HG02642 (cell line): ENCODE results near the gene HCN2.

ENCODE experiments used
- ATAC-seq: cut with Tn5 transposase; IDR thresholded peaks from one replicate; pipeline ENCODE4 v1.9.1; 2021; ENCODE audit warnings: mild to moderate bottlenecking; ENCODE audit not compliant: unreplicated experiment, poor library complexity

Gene HCN2

DNA sequence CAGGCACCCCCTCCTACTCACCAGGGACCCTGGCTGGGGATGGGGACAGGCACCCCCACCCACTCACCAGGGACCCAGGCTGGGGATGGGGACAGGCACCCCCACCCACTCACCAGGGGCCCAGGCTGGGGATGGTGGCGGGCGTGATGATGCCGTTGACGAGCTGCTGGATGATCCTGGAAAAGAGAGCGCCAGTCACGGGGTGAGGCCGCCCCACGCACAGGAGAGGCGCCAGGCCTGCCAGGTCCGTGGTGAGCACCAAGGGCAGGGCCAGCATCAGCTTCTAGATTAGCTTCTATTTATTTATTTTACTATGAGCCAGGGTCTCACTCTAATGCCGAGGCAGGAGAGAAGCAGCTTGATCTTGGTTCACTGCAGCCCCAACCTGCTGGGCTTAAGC lies 60.4 kb downstream of the HCN2 start:
- ATAC-seq = no peak

DNA sequence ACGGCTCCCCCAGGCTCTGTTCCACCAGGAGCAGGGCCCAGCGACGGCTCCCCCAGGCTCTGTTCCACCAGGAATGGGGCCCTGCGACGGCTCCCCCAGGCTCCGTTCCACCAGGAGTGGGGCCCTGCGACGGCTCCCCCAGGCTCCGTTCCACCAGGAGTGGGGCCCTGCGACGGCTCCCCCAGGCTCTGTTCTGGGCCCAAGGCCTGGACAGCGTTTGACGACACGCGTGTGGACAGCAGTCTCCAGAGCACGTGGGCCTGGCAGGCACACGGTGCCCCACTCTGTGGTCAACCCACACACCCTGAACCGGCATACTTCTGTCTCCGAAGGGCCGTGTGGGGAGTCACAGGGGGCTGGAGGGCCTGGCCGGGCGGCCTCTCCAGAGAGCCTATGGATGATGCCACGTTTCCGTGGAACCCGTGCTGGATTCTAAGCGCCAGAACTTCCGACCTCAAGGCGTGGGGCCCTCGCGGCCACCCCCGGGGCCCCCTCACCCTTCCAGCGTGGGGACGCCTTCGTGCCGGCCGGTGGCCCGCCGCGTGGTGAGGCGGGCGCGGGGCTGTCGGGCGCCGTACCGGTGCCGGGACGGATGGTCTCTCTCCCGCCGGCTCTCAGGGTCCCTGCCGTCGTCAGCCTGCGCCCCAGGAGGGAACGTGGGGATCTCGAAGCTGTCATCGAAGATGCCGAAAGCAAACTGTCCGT lies 61.6 kb downstream of the HCN2 start:
- no peak for ATAC-seq

DNA sequence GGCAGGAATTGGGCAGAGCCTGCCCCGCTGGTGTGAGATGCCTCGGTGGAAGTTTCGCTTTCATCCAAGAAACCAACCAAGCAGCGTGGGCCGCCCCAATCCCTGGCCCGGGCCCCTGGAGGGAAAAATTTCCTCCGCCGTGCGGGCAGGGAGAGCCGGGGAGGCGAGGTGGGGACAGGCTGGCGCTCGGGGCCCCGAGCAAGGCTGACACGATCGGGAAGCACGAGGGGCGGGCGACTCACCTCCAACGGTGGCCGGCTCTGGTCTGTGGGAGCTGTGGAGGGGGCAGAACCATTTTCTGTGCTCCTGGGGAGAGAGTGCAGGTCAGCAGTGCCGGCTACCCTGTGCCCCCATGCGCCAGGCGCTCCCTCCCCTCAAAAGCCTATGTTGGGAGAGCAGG lies 62.3 kb downstream of the HCN2 start:
- no peak for ATAC-seq

DNA sequence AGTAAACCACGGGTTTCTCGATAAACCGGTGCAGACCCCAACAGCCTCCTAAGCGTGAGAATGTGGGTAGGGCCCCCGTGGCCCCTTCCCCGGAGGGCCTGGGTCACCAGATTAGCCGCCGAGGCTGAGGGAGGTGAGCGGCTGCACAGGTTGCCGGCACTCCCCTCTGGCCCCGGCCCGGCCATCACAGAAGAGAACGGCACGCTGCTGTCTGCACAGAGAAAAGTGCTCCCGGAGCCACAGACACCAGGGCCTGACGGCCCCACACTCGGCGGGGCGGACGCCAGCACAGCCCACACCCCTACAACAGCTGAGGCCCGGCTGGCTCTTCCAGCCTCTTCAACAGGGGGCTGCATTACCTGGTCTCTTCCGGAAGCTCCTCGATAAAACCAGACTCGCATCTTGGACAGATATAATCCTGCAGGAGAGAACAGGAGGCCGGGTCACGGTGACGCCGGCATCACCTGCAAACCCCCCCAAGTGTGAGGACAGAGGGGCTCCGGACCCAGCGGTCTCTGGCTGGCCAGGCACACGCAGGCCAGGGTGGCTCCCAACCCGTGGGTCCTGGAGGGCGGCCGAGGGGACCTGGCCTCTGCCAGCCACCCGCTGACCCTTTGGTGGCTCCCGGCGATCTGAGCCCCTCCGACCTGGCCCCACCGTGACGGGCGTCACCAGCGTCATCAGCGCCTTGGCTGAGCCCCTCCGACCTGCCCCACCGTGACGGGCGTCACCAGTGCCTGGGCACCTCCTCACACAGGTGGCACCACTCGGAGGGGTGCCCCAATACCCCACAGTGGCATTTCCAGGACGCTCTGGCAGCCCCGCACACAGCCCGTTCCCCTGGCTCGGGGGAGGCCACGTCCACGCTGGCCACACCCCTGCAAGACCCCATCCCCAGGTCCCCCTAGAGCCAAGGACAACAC lies 63.0 kb downstream of the HCN2 start:
- no peak for ATAC-seq

DNA sequence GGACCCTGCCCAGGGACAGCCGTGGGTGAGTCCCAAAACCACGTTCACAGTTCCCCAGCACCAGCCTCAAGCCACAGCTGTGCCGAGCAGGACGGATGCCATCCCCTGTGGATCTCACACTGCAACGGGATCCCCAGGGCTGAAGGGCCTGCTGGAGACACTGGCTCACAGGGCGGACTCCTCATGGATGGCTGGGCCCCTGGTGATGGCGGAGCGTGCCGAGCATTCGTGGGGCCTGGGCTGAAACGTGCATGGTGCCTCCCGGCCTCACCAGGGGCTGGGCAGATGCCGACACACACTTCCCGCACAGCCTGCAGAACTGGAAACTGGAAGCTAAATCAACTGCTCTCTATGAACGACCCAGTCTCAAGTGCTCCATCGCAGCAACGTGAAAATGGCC lies 63.7 kb downstream of the HCN2 start:
- no peak for ATAC-seq

DNA sequence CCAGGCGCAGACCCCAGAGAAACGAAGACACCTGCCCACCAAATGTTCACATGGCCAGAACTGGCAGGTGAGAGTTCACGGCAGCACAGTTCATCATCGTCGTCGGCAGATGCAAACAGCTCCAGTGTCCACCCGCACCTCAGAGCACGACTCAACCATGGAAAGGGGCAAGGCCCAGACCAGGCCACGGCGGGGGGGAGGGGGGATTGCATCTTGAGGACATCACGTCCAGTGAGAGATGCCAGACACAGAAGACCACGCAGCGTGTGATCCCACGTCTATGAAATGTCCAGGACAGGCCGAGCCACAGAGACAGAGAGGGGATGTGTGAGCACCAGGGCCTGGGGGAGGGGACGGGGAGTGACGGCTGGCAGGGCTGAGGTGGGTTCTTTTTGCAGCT lies 66.0 kb downstream of the HCN2 start:
- ATAC-seq = no peak

DNA sequence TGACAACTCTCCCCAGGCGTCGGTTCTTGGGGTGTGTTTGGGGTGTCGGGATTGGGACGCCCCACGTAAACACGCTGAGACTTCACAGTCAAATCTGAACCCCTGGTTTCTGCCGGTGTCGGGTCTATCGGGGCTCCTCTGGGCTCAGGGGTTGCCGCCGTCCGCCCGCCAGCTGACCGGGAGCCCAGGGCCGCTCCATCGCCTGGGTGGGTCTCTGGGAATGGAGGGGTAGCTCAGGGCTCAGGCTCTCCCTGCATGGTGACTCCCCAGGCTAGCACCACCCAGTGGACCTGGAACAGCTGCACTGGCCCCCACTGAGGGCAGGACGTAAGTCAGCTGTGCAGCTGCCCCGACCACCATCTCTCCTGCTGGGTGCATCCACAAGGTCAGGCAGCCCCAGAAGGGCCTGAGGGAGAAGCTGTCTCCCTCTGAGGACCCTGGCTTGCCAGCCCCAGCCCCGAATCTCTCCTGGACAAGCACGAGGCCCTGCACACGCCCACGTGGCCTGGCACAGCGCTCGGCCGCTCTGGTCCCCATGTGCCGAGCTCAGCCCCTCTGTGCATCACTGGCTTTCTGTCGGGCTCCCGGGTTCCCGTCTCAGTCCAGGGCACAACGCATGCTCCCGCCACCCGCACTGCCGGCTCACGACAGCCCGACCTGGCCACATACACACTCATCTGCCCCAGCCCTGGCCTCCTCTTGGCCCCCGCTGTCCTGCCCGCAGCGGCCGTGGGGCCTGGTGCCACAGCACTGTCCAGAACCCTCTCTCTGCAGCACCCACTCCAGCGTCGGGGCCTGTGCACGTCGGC lies 67.3 kb downstream of the HCN2 start:
- ATAC-seq = no peak

DNA sequence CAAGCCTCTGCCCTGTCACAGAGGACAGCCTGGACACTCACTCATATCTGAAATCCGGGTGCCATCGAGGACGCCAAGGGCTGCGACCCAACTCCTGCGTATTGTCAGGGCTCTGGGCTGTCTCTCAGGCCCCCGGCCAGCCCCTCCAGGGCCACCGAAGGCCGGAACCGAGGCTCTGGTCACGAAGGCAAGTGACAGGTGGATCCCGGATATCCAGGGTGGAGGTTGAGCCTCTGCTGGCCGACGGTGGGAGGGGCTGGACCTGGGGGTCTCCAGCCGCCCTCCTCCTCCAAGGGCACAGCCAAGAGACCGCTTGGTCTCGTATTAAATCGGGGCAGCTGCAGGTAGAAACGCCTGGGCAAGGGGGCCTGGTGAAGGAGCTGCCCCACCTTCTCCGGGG lies 67.9 kb downstream of the HCN2 start:
- no peak for ATAC-seq

DNA sequence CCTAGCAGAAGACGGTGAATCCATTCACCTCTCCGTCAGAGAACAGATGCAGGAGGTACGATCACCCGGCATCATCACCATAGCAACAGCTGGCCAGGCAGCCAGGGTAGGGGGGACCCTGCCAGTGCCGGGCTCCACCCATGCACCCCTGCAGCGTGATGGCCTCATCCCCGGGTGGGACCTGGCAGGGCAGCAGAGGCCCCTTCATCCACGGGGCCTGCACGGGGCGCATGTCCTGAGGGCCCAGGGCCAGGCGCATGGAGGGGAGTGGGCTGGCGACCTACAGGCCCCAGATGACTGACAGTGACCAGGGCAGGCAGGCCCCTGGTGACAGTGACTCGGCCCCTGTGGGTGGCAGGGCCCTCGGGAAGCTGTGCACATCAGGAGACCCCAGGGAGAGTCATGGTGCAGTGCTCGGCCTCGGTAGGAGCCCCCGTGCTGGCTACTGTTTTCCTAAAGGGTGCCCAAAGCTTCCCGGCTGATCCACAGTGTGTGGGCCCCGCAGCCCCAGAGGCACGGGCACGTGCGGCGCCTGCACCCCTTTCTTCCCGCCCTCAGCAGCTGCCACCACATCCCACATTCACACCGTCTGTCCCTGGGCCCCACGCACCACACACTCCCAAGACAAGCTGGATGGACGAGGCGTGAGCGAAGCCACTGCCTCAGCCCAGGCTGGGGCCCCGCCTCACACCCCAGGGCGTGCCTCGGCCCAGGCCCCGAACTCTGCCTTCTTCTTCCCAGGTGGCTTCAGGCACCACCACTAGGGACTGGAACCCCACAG lies 68.6 kb downstream of the HCN2 start:
- no peak for ATAC-seq

DNA sequence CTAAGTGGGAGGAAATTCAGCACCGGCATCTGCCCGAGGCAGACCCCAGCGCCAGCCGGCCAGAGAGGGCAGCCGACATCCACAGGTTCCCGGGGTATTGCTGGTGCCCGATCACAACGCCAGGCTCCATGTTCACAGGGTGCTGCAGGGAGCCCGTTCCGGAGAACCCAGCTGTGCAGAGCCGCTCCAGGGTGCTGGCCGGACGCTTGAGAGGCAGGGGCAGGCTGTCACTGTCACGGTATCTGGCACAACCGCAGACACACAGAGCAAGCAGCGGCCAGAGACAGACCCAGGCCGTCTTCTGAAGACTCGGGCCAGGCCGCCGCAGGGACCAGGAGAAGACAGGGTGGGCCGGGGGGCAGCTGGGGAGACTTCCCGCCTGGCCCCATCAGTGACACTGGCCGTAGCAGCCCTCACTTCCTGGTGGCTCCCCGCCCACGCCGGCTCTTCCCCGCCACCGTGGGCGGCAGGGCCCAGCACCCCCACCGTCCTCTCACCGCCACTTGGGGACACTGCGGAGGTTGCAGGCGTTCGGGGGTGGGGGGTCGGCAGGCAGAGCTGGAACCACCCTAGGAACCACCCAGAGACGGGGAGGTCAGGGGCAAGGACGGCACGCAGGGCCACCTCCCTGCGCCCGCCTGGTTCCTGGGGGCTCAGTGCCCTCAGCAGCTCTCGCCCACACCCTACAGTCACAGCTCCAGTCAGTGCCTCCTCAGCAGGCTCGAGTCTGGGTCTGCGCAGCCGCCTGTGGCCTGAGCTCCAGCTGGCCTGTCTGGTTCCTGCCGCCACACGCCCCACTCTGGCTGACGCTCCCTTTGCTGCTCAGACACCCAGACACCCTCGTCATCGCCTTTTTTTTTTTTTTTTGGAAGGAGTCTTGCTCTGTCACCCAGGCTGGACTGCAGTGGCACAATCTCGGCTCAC lies 69.5 kb downstream of the HCN2 start:
- ATAC-seq = no peak

DNA sequence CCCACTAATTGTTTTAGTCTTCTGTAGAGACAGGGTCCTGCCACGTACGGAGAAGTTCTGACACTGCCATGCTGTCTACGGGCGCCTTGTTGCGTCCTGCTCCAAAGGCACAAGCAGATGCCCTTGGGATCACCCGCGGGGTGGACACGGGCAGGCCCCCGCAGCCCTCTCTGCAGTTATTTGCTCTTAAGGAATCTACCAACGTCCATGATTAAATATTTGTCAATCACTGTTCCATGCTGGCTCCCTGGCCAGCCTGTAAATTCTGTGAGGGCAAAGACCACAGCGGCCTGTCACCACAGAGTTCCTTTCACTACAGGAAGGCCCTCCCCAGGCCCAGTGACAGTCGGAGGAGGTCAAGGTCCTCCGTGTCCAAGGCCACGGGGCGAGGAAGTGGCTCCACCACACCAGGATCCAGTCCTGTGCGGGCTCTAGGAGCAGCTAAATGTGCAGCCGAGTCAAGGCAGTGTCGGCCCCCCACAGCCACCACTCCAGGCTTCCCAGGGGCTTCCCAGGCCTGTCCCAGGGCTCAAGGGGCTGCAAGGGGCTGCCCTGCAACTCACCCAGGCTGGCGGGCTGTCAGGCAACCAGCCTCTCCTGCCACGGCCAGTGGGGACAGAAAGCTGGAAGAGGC lies 71.2 kb downstream of the HCN2 start:
- ATAC-seq = no peak

DNA sequence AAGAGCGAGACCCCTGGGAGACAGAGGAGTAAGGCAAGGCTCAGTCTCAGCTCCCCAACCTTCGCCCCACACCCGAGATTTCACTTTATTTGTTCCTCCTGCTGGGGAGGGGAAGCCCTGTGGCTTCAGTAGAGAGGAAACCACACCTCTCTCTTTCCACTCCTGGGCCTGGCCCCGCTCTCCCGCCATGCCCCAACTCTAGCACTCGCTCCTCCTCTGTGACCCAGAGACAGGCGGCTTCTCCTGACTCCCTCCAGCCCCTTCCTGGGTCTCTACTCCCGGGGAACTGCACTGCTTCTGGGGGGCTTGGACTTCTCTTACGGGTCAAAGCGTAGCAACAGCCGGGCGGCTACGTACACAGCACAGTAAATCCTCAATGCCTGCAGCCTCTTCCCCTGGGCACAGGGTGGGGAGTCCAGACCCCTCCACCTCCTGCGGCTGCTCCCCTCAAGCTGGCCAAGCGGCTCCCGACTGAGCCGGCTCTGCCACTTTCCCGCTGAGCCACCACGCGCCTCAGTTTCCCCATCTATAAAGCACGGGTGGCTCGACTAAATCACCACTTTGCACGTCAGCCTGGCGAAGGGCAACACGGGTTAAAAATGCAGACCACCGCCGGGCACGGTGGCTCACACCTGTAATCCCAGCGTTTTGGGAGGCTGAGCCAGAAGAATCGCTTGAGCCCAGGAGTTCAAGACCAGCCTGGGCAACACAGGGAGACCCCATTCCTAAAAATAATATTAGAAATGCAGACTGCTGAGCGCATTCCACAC lies 71.9 kb downstream of the HCN2 start:
- ATAC-seq = peak; percentile 25

DNA sequence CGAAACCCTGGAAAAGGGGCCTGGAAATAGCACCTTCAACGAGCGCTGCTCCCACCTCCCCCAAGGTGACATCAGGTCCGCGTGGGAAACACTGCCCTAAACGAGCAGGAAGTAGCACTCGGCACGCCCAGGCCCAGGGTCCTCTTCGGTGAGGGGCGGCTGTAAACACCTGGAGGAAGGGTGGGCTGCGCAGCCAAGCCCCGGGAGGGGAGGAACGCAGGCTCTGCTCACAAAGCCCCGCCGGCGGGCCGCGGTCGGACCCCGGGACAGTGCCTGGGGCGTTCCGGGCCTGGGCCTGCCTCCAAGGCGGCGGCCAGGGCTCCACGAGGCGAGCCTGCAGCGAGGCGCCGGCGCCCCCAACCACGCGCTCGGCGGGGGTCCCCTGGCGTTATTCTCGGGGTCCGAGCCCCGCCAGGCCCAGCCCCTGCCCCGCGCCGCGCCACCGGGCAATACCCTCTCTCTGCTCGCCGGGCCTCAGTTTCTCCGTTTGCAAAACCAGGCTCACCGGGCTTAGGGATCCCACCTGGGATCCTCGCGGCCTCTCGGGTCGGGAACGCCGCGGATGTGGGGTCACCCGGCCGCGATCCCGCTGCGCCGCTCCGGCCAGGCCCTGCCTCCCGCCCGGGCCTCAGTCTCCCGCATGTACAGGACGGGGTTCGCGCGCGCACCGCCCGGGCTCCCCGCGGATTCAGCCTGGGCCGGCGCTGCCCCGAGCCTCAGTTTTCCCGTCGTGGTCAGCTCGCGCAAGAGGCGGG lies 72.7 kb downstream of the HCN2 start:
- peak; percentile 15 for ATAC-seq

DNA sequence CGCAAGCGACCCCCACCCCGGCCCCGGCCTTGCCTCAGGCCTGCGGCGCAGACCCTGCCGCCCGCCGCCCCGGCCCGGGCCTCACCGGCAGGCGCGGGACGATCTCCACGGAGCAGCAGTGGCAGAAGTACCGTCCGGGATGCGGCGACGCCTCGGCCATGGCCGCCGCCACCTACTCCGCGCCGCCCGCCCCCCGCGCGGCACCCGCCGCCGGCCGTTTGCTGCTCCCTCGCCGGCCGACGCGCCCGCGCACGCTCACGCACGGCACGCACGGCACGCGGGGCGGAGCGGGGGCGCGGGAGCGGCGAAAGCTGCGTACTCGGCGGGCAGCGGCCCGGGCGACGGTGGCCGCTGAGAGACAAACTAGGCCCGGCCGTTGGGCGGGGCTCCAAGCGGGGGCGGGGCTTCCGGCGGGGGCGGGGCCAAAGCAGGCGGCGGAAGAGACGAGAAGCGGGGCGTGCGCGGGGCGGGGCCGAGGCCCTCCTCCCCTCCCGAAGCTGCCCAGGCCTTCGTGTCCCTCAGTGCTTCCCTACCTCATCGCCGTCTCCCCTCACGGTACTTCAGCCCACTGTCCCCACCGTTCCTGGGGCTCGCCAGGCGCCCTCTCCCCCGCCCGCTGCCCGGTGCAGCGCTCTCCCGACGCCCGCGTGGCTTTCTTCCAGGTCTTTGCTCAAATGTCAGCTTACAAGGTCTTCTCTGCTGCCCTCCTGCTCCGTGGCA lies 73.4 kb downstream of the HCN2 start, which contains the start of gene RNF126:
TSS of gene RNF126 (minus strand) at position 253 of the 720 bp plus-strand sequence. CDS start at position 160, 93 bp downstream.
- ATAC-seq = peak; percentile 70

DNA sequence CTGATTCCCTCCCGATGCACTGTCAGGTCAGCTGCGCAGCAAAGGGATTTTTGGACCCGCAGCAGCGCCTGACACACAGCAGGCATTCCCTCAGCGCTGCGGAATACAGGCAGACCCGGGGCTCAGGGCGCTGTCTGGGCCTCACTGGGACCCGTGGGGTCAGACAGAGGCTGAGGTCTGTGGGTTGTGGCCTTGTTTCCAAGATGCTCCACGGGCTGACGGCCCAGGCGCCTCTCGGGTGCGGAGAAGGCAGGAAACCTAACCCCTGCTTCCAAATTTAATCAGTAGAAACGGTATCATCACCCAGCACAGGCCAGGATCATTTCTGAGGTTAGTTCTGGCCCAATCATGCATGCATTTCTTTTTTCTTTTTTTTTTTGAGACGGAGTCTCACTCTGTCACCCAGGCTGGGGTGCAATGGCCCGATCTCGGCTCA lies 74.0 kb downstream of the HCN2 start:
- no peak for ATAC-seq

DNA sequence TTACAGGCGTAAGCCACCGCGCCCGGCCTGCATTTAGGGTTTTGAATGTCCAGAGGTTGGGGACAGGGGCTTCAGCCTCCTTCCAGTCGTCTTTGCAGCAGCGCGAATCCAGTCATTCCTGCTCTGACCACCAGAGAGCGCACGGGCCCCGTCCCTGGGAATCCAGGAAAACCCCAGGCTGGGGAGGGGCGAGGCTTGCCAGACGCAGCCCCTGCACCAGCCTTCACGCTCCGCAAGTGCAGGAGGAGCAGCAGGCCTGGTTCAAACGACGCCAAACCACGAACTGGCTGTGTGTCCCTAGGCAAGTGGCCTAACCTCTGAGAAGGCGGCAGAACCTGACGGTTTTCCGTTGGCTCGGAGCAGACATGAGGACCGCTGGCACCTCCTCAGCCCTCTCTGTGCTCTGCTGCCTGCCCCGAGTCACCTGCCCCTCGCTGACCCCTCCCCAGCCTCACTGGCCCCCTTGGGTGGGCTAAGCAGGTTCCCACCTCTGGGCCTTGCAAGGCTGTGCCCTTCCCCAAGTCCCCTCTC lies 75.3 kb downstream of the HCN2 start:
- ATAC-seq = no peak
